ENCODE data around the gene LAMA3. TPM values are rescaled to one million over a fixed set of nuclear protein-coding genes. Genes with fewer than 3 reads are reported as not detected.

Gene LAMA3
- total and polyA plus RNA-seq, 10 of the 15 experiments (the other 5 are each of a cell fraction or from before 2014, with no cell fraction given), result 0.37 to 6.5 (median 5.4) TPM

- no peak overlapping the region for H3K4me2 ChIP-seq (ENCODE audit: control insufficient read depth, insufficient read depth)
- no peaks in the 10 kb centered on the region for H3K4me1 ChIP-seq (ENCODE audit: control insufficient read depth, insufficient read depth, low read length)
- no peaks in the 10 kb centered on the region for H3K36me3 ChIP-seq (ENCODE audit: control insufficient read depth in 2 of 2, insufficient read depth in 2 of 2, low read length in 1 of 2)
- BruUV-seq (replicated peaks), result no TSS peak
- no peak for FAIRE-seq
- ChIA-PET RAD21 (ENCODE audit: unreplicated experiment) (no interaction called here), SMC1A (ENCODE audit: uncharacterized antibody, unreplicated experiment) (interaction anchor here (1.6 to 2.1 kb wide), 2 partner anchors 9 to 13 kb away, joined by 3 to 7 read pairs; no protein-coding TSS in a partner anchor), POLR2A (no interaction called here), CTCF (no interaction called here)
- intact Hi-C loops (cut with micrococcal nuclease; ENCODE audit: unreplicated experiment), result no loop called here
- H2AFZ ChIP-seq (ENCODE audit: control insufficient read depth, low read depth, low read length), result no peak overlapping the region
- no peaks in the 10 kb centered on the region for H4K20me1 ChIP-seq (ENCODE audit: control insufficient read depth, insufficient read depth)
- H3K9me3 ChIP-seq (replicated peaks; ENCODE audit: control insufficient read depth, insufficient read depth, low read length), result no peaks in the 10 kb centered on the region
- no peak overlapping the region for H3K9ac ChIP-seq (ENCODE audit: control insufficient read depth, insufficient read depth, low read length)
- no peak overlapping the region for H3K27ac ChIP-seq (ENCODE audit: control insufficient read depth, insufficient read depth)
- DNase-seq (ENCODE audit: low read depth, low spot score), result no peak
- H3K79me2 ChIP-seq (ENCODE audit: control insufficient read depth, insufficient read depth, low read length), result no peaks in the 10 kb centered on the region
- no peaks in the 10 kb centered on the region for H3K27me3 ChIP-seq (replicated peaks in 1 of 2; ENCODE audit: control insufficient read depth in 2 of 2, insufficient read depth in 2 of 2, low read length in 1 of 2)
- no peak overlapping the region for H3K4me3 ChIP-seq
- in situ Hi-C loops (cut with MboI), result no loop called here
- ATAC-seq, result no peak
- WGBS (ENCODE audit: insufficient coverage, insufficient replicate concordance, low lambda C conversion rate, missing lambda C conversion rate), result 45% methylated on average over 6 of the region's 6 CpGs
- TF ChIP-seq SREBF1 (IDR thresholded peaks at IDR 0.05; ENCODE audit: low read length) (no peak), MAX (IDR thresholded peaks at IDR 0.05; ENCODE audit: low read depth, low read length) (no peak), SUZ12 (IDR thresholded peaks at IDR 0.05; ENCODE audit: unreplicated experiment) (no peak), SREBF2 (IDR thresholded peaks at IDR 0.05; ENCODE audit: low read length) (no peak), NBN (IDR thresholded peaks at IDR 0.05) (no peak), NR2F1 (conservative IDR thresholded peaks at IDR 0.05) (no peak), NR2C2 (IDR thresholded peaks at IDR 0.05; ENCODE audit: borderline replicate concordance, control insufficient read depth, insufficient read length, low read depth) (no peak), RELA (IDR thresholded peaks at IDR 0.05; ENCODE audit: borderline replicate concordance, partially characterized antibody) (no peak), E2F8 (IDR thresholded peaks at IDR 0.05; ENCODE audit: low read depth, partially characterized antibody) (no peak), CHD1 (IDR thresholded peaks at IDR 0.05; ENCODE audit: low read depth, low read length) (no peak), CREB1 (IDR thresholded peaks at IDR 0.05; ENCODE audit: low read depth) (no peak), PKNOX1 (IDR thresholded peaks at IDR 0.05) (no peak), BCLAF1 (IDR thresholded peaks at IDR 0.05) (no peak), MEF2B (IDR thresholded peaks at IDR 0.05; ENCODE audit: partially characterized antibody, poor library complexity, severe bottlenecking) (no peak)
These were observed 190.8 kb downstream of the LAMA3 start for GRCh38 chr18:23879966-23880565.

All from GM12878 (cell line).